ENCODE data around the gene GINS2.
A peak's percentile ranks its signal among the peaks of the same experiment; 100 is the strongest.

GINS2 gene

GRCh38 chr16:85715169-85716021 is 26.6 kb upstream of the GINS2 start:
- DNase-seq, result peak; percentile 71

- peak; percentile 80 for DNase-seq
These were observed 24.0 kb upstream of the GINS2 start for GRCh38 chr16:85712801-85713200.

GRCh38 chr16:85711982-85712587 is 23.3 kb upstream of the GINS2 start:
- no peak for DNase-seq

- no peak for DNase-seq
These were observed 22.0 kb upstream of the GINS2 start for GRCh38 chr16:85710732-85711131.

- DNase-seq, result peak; percentile 83
These were observed 21.2 kb upstream of the GINS2 start for GRCh38 chr16:85709766-85710585.

- DNase-seq, result no peak
These were observed 19.6 kb upstream of the GINS2 start for GRCh38 chr16:85708338-85708737.

- peak; percentile 64 for DNase-seq
These were observed 18.9 kb upstream of the GINS2 start for GRCh38 chr16:85707528-85708095.

GRCh38 chr16:85706449-85707034 is 17.8 kb upstream of the GINS2 start:
- DNase-seq, result no peak

GRCh38 chr16:85704900-85705846 is 16.4 kb upstream of the GINS2 start:
- no peak for DNase-seq

GRCh38 chr16:85704011-85704410 is 15.3 kb upstream of the GINS2 start:
- no peak for DNase-seq

GRCh38 chr16:85699628-85700027 is 10.9 kb upstream of the GINS2 start:
- DNase-seq, result no peak

GRCh38 chr16:85698935-85699558 is 10.3 kb upstream of the GINS2 start:
- no peak for DNase-seq

GRCh38 chr16:85698459-85698891 is 9.7 kb upstream of the GINS2 start:
- DNase-seq, result no peak

- peak; percentile 9 for DNase-seq
These were observed 8.7 kb upstream of the GINS2 start for GRCh38 chr16:85697431-85697830.

GRCh38 chr16:85696781-85697180 is 8.0 kb upstream of the GINS2 start:
- no peak for DNase-seq

- no peak for DNase-seq
These were observed 6.7 kb upstream of the GINS2 start for GRCh38 chr16:85695196-85696128.

GRCh38 chr16:85690469-85691064 is 1.8 kb upstream of the GINS2 start:
- DNase-seq, result peak; percentile 58

GRCh38 chr16:85689950-85690320 is 1.2 kb upstream of the GINS2 start:
- DNase-seq, result no peak

GRCh38 chr16:85689285-85689949 is 663 bp upstream of the GINS2 start:
- DNase-seq, result peak; percentile 89
